DOHH2 (cell line): ENCODE measurements around the gene AS3MT.

Experiments used
- H3F3A ChIP-seq: fragments of 200-600 bp; sonication (generic), shearing (Covaris generic); 2 replicates; pipeline ENCODE4 v1.6.0; 2016; ENCODE audit warnings: antibody characterized with exemption, mild to moderate bottlenecking; ENCODE audit not compliant: control insufficient read depth, insufficient read depth
- H3K27ac ChIP-seq: fragments of 200-600 bp; sonication (generic); 2 replicates; pipeline ENCODE4 v1.5.1; 2014; ENCODE audit warnings: low read depth, mild to moderate bottlenecking, low read length, moderate library complexity
- H3K27me3 ChIP-seq: fragments of 200-600 bp; sonication (generic); 2 replicates; pipeline ENCODE4 v1.6.1; 2014; ENCODE audit warnings: mild to moderate bottlenecking, low read length, mixed read lengths; ENCODE audit not compliant: control insufficient read depth
- H3K36me3 ChIP-seq: fragments of 200-600 bp; sonication (generic); 2 replicates; pipeline ENCODE4 v1.6.1; 2014; ENCODE audit warnings: mild to moderate bottlenecking, low read length, moderate library complexity, mixed read lengths; ENCODE audit not compliant: control insufficient read depth
- H3K4me1 ChIP-seq: fragments of 200-600 bp; sonication (generic); 2 replicates; pipeline ENCODE4 v1.6.1; 2014; ENCODE audit warnings: mild to moderate bottlenecking, low read length, mixed read lengths; ENCODE audit not compliant: control insufficient read depth
- H3K4me2 ChIP-seq: fragments of 200-600 bp; sonication (generic); 2 replicates; pipeline ENCODE4 v1.6.0; 2014; ENCODE audit warnings: mild to moderate bottlenecking, low read length, moderate library complexity
- H3K4me3 ChIP-seq: fragments of 200-600 bp; sonication (generic); 2 replicates; pipeline ENCODE4 v1.5.1; 2014; ENCODE audit warnings: mild to moderate bottlenecking, low read length, mixed read lengths
- H3K79me2 ChIP-seq: fragments of 200-600 bp; sonication (generic); 2 replicates; pipeline ENCODE4 v1.6.1; 2014; ENCODE audit warnings: mild to moderate bottlenecking, low read length, mixed read lengths; ENCODE audit not compliant: control insufficient read depth
- H3K9me2 ChIP-seq: fragments of 200-600 bp; sonication (generic); replicated peaks from 2 replicates; pipeline ENCODE4 v1.6.1; 2014; ENCODE audit warnings: mild to moderate bottlenecking, low read length, mixed read lengths; ENCODE audit not compliant: control insufficient read depth
- H3K9me3 ChIP-seq: fragments of 200-600 bp; sonication (generic); 2 replicates; pipeline ENCODE4 v1.6.1; 2014; ENCODE audit warnings: antibody characterized with exemption, low read length, mixed read lengths; ENCODE audit not compliant: control insufficient read depth, insufficient read depth
- H4K20me1 ChIP-seq: fragments of 200-600 bp; sonication (generic); 2 replicates; pipeline ENCODE4 v1.6.0; 2014; ENCODE audit warnings: low read depth, mild to moderate bottlenecking, antibody characterized with exemption, low read length, moderate library complexity; ENCODE audit not compliant: control insufficient read depth, insufficient read depth
- CTCF ChIP-seq: fragments of 200-600 bp; sonication (generic); IDR thresholded peaks from one replicate; pipeline ENCODE4 v1.5.1; 2014; ENCODE audit warnings: antibody characterized with exemption, mild to moderate bottlenecking, low read depth, low read length; ENCODE audit not compliant: poor library complexity, severe bottlenecking
- EZH2phosphoT487 ChIP-seq: fragments of 200-600 bp; sonication (generic); IDR thresholded peaks from 2 replicates; pipeline ENCODE4 v1.6.1; 2017; ENCODE audit warnings: borderline replicate concordance, mild to moderate bottlenecking, antibody characterized with exemption, low read length, moderate library complexity, mixed read lengths

Gene AS3MT

GRCh38 chr10:102941401-102941800 lies 72.1 kb downstream of the AS3MT start:
- Histone ChIP-seq H3K79me2 (no peaks in the 10 kb centered on the region), H3K27ac (no peak overlapping the region), H3K9me2 (no peaks in the 10 kb centered on the region), H3K36me3 (no peaks in the 10 kb centered on the region), H4K20me1 (no peaks in the 10 kb centered on the region), H3K9me3 (no peaks in the 10 kb centered on the region), H3F3A (no peaks in the 10 kb centered on the region), H3K4me3 (no peak overlapping the region), H3K4me1 (no peaks in the 10 kb centered on the region), H3K4me2 (no peak overlapping the region), H3K27me3 (peaks cover 12% of the 10 kb centered on the region)
- no peak for TF ChIP-seq CTCF
- TF ChIP-seq EZH2phosphoT487: no peak

- Histone ChIP-seq H3K9me2 (no peaks in the 10 kb centered on the region), H3K4me2 (no peak overlapping the region), H3K27ac (no peak overlapping the region), H3K36me3 (no peaks in the 10 kb centered on the region), H3K27me3 (peaks cover 15% of the 10 kb centered on the region), H3K9me3 (no peaks in the 10 kb centered on the region), H3K4me1 (no peaks in the 10 kb centered on the region), H3K4me3 (no peak overlapping the region), H4K20me1 (no peaks in the 10 kb centered on the region), H3F3A (no peaks in the 10 kb centered on the region), H3K79me2 (no peaks in the 10 kb centered on the region)
- TF ChIP-seq EZH2phosphoT487: no peak
- TF ChIP-seq CTCF: no peak
Measured at GRCh38 chr10:102945449-102945848, 76.2 kb downstream of the AS3MT start.

GRCh38 chr10:102945962-102946361 lies 76.7 kb downstream of the AS3MT start:
- Histone ChIP-seq H3F3A (no peaks in the 10 kb centered on the region), H3K9me2 (no peaks in the 10 kb centered on the region), H3K27me3 (peaks cover 15% of the 10 kb centered on the region), H3K9me3 (no peaks in the 10 kb centered on the region), H3K4me2 (no peak overlapping the region), H3K36me3 (no peaks in the 10 kb centered on the region), H4K20me1 (no peaks in the 10 kb centered on the region), H3K27ac (no peak overlapping the region), H3K79me2 (no peaks in the 10 kb centered on the region), H3K4me1 (no peaks in the 10 kb centered on the region), H3K4me3 (no peak overlapping the region)
- TF ChIP-seq CTCF (no peak), EZH2phosphoT487 (no peak)

- H3K9me2 ChIP-seq: no peaks in the 10 kb centered on the region
- no peak overlapping the region for H3K27ac ChIP-seq
- no peaks in the 10 kb centered on the region for H3K79me2 ChIP-seq
- H3K4me2 ChIP-seq: no peak overlapping the region
- no peaks in the 10 kb centered on the region for H3K36me3 ChIP-seq
- H3K4me3 ChIP-seq: no peak overlapping the region
- no peaks in the 10 kb centered on the region for H3K4me1 ChIP-seq
- peaks cover 15% of the 10 kb centered on the region for H3K27me3 ChIP-seq
- H3F3A ChIP-seq: no peaks in the 10 kb centered on the region
- TF ChIP-seq EZH2phosphoT487: no peak
- no peaks in the 10 kb centered on the region for H3K9me3 ChIP-seq
- no peaks in the 10 kb centered on the region for H4K20me1 ChIP-seq
Measured at GRCh38 chr10:102946992-102947391, 77.7 kb downstream of the AS3MT start.
